Measurements from ENCODE around the gene OR51B2. TPM values are rescaled to one million over a fixed set of nuclear protein-coding genes. Genes with fewer than 3 reads are reported as not detected.

OR51B2 gene
- total and polyA plus RNA-seq, 2 experiments from 2014 or later, result 1.6 TPM; not detected in 1

- Histone ChIP-seq H3K27ac (no peak overlapping the region), H3K9me3 (ENCODE audit: low read depth) (no peaks in the 10 kb centered on the region), H3K4me1 (ENCODE audit: low read depth) (no peaks in the 10 kb centered on the region), H3K4me3 (no peak overlapping the region), H3K36me3 (no peaks in the 10 kb centered on the region), H3K27me3 (no peaks in the 10 kb centered on the region)
- TF ChIP-seq, protein P1, sequence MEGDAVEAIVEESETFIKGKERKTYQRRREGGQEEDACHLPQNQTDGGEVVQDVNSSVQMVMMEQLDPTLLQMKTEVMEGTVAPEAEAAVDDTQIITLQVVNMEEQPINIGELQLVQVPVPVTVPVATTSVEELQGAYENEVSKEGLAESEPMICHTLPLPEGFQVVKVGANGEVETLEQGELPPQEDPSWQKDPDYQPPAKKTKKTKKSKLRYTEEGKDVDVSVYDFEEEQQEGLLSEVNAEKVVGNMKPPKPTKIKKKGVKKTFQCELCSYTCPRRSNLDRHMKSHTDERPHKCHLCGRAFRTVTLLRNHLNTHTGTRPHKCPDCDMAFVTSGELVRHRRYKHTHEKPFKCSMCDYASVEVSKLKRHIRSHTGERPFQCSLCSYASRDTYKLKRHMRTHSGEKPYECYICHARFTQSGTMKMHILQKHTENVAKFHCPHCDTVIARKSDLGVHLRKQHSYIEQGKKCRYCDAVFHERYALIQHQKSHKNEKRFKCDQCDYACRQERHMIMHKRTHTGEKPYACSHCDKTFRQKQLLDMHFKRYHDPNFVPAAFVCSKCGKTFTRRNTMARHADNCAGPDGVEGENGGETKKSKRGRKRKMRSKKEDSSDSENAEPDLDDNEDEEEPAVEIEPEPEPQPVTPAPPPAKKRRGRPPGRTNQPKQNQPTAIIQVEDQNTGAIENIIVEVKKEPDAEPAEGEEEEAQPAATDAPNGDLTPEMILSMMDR (IDR thresholded peaks at IDR 0.05; ENCODE audit: low read depth, low read length), result no peak
- DNase-seq (ENCODE audit: low read depth in 1 of 2, low spot score in 1 of 2), result no peak
Observed at GRCh38 chr11:5288906-5289550, 35.1 kb downstream of the OR51B2 start.

GRCh38 chr11:5288108-5288905, 35.8 kb downstream of the OR51B2 start:
- Histone ChIP-seq H3K27ac (no peak overlapping the region), H3K9me3 (ENCODE audit: low read depth) (no peaks in the 10 kb centered on the region), H3K36me3 (no peaks in the 10 kb centered on the region), H3K4me3 (no peak overlapping the region), H3K4me1 (ENCODE audit: low read depth) (no peaks in the 10 kb centered on the region), H3K27me3 (no peaks in the 10 kb centered on the region)
- peak in 1 of 2 donors; percentile 22 for DNase-seq (ENCODE audit: low read depth in 1 of 2, low spot score in 1 of 2)
- TF ChIP-seq, protein P1 (IDR thresholded peaks at IDR 0.05; ENCODE audit: low read depth, low read length), result no peak

DNA sequence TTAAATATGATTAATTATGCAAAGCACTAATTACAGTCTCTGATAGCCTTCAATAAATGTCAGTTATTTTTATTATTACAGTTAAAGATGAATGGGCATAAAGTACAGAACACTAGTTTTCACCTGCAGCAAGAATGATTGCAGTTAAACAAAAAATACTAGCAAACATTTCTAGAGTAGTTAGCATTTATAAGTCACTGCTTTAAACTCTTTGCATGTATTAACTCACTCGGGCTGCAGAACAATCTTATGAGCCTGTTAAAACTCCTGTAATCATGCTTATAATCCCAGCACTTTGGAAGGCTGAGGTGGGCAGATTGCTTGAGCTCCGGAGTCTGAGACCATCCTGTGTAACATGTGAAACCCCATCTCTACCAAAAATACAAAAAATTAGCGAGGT, 37.2 kb downstream of the OR51B2 start:
- no peak overlapping the region for H3K27ac ChIP-seq

GRCh38 chr11:5286351-5286750, 37.7 kb downstream of the OR51B2 start:
- no peak for DNase-seq (ENCODE audit: low read depth in 1 of 2, low spot score in 1 of 2)
- TF ChIP-seq, protein P1 (IDR thresholded peaks at IDR 0.05; ENCODE audit: low read depth, low read length), result no peak
- Histone ChIP-seq H3K27me3 (no peaks in the 10 kb centered on the region), H3K4me1 (ENCODE audit: low read depth) (no peaks in the 10 kb centered on the region), H3K36me3 (no peaks in the 10 kb centered on the region), H3K9me3 (ENCODE audit: low read depth) (no peaks in the 10 kb centered on the region), H3K4me3 (no peak overlapping the region), H3K27ac (no peak overlapping the region)

More for the DNA sequence above, 37.2 kb downstream of the OR51B2 start:
- no peak overlapping the region for H3K4me3 ChIP-seq
- H3K9me3 ChIP-seq (ENCODE audit: low read depth), result no peaks in the 10 kb centered on the region
- H3K27me3 ChIP-seq, result no peaks in the 10 kb centered on the region
- H3K4me1 ChIP-seq (ENCODE audit: low read depth), result no peaks in the 10 kb centered on the region
- TF ChIP-seq, protein P1 (IDR thresholded peaks at IDR 0.05; ENCODE audit: low read depth, low read length), result no peak
- no peaks in the 10 kb centered on the region for H3K36me3 ChIP-seq
- no peak for DNase-seq (ENCODE audit: low read depth in 1 of 2, low spot score in 1 of 2)

GRCh38 chr11:5285703-5286340, 38.3 kb downstream of the OR51B2 start:
- Histone ChIP-seq H3K9me3 (ENCODE audit: low read depth) (no peaks in the 10 kb centered on the region), H3K27ac (no peak overlapping the region), H3K36me3 (no peaks in the 10 kb centered on the region), H3K27me3 (no peaks in the 10 kb centered on the region), H3K4me1 (ENCODE audit: low read depth) (no peaks in the 10 kb centered on the region), H3K4me3 (no peak overlapping the region)
- TF ChIP-seq, protein P1 (IDR thresholded peaks at IDR 0.05; ENCODE audit: low read depth, low read length), result no peak
- no peak for DNase-seq (ENCODE audit: low read depth in 1 of 2, low spot score in 1 of 2)
